ENCODE measurements around the gene GOLGA6L4. TPM values are rescaled to one million over a fixed set of nuclear protein-coding genes. Genes with fewer than 3 reads are reported as not detected.

Gene GOLGA6L4, protein sequence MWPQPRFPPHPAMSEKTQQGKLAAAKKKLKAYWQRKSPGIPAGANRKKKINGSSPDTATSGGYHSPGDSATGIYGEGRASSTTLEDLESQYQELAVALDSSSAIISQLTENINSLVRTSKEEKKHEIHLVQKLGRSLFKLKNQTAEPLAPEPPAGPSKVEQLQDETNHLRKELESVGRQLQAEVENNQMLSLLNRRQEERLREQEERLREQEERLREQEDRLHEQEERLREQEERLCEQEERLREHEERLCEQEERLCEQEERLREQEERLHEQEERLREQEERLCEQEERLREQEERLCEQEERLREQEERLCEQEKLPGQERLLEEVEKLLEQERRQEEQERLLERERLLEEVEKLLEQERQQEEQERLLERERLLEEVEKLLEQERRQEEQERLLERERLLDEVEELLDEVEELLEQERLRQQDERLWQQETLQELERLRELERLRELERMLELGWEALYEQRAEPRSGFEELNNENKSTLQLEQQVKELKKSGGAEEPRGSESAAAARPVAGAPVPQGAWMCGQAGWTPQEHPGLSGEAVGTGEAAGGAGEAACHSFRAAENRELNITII
- total RNA-seq: 0.59 and 0.78 TPM in 2 replicates

DNA sequence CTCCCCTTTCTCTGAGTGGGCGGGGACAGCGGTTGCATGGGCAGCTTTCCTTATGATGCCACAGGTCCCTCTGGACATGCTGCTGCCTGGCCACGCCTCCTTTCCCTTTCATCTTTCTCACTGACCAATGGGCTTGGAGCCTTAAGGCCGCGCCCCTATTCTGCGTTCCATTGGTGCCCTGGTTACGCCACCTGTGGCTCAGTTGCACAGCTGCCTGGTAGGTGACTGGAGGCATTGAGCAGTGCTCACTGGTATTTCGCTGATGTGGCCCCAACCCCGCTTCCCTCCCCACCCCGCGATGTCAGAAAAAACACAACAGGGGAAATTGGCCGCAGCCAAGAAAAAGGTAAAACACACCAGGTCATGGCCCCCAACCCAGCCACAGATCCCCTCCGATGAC lies at the start of gene GOLGA6L4:
Gene GOLGA6L4 (plus strand): TSS at position 201 of the 400 bp plus-strand sequence. CDS start 62 bp downstream, at position 263.

Data from smooth muscle cell of the umbilical artery (primary cell).